ENCODE measurements around the gene EME1.

- TF ChIP-seq CTCF (IDR thresholded peaks at IDR 0.05): no peak
- TF ChIP-seq USF2 (IDR thresholded peaks at IDR 0.05; ENCODE audit: borderline replicate concordance, low read depth, low read length): no peak
- TF ChIP-seq TEAD4 (IDR thresholded peaks at IDR 0.05; ENCODE audit: borderline replicate concordance, insufficient read depth): no peak
- no peak for TF ChIP-seq POLR2AphosphoS5 (IDR thresholded peaks at IDR 0.05; ENCODE audit: low read depth, low read length)
- TF ChIP-seq MXI1 (IDR thresholded peaks at IDR 0.05; ENCODE audit: low read depth, low read length): no peak
- no peak for TF ChIP-seq SMC3 (IDR thresholded peaks at IDR 0.05; ENCODE audit: low read depth, low read length)
- TF ChIP-seq RAD21 (IDR thresholded peaks at IDR 0.05; ENCODE audit: low read length): no peak
Observed at GRCh38 chr17:50337956-50338355, 35.1 kb upstream of the EME1 start.
